ENCODE measurements around the gene CBX8.

Gene CBX8

DNA sequence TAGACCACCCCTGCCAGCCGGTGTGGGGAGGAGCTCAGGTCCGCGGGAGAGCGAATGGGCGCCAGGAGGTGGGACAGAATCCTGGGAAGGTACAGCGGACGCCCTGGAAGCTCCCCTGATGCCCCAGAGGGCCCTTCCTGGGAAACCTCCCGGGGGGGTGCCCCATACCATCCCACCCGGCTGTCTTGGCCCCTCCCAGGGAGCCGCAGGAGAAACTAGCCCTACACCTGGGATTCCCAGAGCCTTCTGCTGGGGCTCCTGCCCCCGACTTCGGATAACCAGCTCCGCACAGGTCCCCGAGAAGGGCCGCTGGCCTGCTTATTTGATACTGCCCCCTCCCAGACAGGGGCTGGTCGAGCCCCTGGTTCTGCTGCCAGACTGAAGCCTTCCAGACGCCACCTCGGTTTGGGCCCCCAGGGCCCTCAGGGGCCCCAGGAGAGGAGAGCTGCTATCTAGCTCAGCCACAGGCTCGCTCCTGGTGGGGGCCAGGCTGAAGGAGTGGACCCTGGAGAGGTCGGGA, 45.3 kb upstream of the CBX8 start:
- TF ChIP-seq, protein P1, sequence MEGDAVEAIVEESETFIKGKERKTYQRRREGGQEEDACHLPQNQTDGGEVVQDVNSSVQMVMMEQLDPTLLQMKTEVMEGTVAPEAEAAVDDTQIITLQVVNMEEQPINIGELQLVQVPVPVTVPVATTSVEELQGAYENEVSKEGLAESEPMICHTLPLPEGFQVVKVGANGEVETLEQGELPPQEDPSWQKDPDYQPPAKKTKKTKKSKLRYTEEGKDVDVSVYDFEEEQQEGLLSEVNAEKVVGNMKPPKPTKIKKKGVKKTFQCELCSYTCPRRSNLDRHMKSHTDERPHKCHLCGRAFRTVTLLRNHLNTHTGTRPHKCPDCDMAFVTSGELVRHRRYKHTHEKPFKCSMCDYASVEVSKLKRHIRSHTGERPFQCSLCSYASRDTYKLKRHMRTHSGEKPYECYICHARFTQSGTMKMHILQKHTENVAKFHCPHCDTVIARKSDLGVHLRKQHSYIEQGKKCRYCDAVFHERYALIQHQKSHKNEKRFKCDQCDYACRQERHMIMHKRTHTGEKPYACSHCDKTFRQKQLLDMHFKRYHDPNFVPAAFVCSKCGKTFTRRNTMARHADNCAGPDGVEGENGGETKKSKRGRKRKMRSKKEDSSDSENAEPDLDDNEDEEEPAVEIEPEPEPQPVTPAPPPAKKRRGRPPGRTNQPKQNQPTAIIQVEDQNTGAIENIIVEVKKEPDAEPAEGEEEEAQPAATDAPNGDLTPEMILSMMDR (IDR thresholded peaks at IDR 0.05; ENCODE audit: borderline replicate concordance, insufficient read depth, low read depth, low read length) = no peak
- H3K4me3 ChIP-seq (ENCODE audit: low read depth, low read length) = no peak overlapping the region

DNA sequence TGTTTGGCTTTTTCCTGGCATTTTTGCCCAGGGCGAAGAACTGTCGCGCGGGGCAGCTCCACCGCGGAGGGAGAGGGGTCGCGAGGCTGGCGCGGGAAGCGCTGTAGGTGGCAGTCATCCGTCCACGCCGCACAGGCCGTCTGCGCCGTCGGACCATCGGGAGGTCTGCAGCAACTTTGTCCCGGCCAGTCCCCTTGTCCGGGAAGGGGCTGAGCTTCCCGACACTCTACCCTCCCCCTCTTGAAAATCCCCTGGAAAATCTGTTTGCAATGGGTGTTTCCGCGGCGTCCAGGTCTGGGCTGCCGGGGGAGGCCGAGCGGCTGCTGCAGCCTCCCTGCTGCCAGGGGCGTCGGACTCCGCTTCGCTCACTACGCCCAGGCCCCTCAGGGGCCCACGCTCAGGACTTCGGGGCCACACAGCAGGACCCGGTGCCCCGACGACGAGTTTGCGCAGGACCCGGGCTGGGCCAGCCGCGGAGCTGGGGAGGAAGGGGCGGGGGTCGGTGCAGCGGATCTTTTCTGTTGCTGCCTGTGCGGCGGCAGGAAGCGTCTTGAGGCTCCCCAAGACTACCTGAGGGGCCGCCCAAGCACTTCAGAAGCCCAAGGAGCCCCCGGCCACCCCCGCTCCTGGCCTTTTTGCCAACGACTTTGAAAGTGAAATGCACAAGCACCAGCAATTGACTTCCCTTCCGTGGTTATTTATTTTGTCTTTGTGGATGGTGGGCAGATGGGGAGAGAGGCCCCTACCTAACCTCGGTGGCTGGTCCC, 44.7 kb upstream of the CBX8 start:
- TF ChIP-seq, protein P1 (IDR thresholded peaks at IDR 0.05; ENCODE audit: borderline replicate concordance, insufficient read depth, low read depth, low read length) = no peak
- H3K4me3 ChIP-seq (ENCODE audit: low read depth, low read length) = no peak overlapping the region

DNA sequence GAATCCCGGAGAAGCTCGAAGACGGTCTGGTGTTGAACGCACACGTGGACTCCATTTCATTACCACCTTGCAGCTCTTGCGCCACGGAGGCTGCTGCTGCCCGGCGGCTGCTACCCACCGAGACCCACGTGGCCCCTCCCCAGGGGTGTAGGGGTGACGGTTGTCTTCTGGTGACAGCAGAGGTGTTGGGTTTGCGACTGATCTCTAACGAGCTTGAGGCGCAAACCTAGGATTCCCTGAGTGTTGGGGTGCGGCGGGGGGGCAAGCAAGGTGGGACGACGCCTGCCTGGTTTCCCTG, 44.1 kb upstream of the CBX8 start:
- TF ChIP-seq, protein P1 (IDR thresholded peaks at IDR 0.05; ENCODE audit: borderline replicate concordance, insufficient read depth, low read depth, low read length) = no peak
- no peak overlapping the region for H3K4me3 ChIP-seq (ENCODE audit: low read depth, low read length)

DNA sequence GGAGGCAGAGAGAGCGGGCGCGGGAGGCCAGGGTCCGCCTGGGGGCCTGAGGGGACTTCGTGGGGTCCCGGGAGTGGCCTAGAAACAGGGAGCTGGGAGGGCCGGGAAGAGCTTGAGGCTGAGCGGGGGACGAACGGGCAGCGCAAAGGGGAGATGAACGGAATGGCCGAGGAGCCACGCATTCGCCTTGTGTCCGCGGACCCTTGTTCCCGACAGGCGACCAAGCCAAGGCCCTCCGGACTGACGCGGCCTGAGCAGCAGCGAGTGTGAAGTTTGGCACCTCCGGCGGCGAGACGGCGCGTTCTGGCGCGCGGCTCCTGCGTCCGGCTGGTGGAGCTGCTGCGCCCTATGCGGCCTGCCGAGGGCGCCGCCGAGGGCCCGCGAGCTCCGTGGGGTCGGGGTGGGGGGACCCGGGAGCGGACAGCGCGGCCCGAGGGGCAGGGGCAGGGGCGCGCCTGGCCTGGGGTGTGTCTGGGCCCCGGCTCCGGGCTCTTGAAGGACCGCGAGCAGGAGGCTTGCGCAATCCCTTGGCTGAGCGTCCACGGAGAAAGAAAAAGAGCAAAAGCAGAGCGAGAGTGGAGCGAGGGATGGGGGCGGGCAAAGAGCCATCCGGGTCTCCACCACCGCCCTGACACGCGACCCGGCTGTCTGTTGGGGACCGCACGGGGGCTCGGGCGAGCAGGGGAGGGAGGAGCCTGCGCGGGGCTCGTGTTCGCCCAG, 43.6 kb upstream of the CBX8 start:
- TF ChIP-seq, protein P1 (IDR thresholded peaks at IDR 0.05; ENCODE audit: borderline replicate concordance, insufficient read depth, low read depth, low read length) = peak; percentile 36; the same call in 1 of the 2 replicates
- no peak overlapping the region for H3K4me3 ChIP-seq (ENCODE audit: low read depth, low read length)

DNA sequence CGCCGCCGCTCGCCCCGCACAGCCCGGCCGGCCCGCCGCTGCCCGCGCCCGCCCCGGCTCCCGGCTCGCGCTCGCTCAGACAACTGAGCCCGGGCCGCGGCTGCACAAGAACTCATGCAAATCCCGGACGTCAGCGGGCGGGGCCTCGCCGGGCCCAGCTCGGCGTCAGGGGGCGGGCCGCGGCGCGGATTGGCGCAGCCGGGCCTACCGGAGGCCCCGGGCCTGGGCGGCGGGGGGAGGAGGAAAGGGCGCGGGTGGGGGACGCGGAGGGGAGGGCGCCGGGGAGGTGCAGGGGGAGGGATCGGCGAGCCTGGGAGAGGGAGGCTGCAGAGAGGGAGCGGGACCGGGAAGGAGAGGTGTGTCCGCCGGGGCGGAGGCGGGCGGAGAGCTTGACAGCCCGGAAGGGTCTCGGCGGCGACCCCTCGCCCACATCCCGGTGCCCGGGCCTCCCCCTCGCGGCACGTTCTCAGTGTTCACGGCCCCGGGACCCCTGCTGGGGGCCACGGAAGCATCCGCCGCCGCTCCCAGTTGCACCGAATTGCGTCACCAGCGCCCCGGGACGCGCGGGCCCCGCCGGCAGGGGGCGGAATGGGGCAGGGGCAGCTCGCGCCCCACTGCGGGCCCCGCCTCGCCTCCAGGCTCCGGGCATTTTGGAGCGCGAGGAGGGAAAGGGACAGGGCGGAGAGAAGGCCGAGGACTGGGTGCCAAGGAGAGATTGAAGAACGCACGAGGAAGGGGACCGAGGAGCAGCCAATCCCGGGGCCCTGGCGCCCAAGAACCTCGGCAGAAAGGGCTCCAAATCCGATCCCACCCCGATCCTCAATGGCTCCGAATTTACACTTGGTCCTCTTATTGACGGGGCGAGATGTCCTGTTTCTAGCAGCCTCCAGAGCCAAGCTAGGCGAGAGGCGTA, 42.7 kb upstream of the CBX8 start, which contains the start of gene CBX4:
Gene CBX4 (minus strand): TSS at position 85 of the 913 bp plus-strand sequence. CDS start 189 bp downstream, outside the sequence.
- TF ChIP-seq, protein P1 (IDR thresholded peaks at IDR 0.05; ENCODE audit: borderline replicate concordance, insufficient read depth, low read depth, low read length) = peak; percentile 82
- H3K4me3 ChIP-seq (ENCODE audit: low read depth, low read length) = peak within 1 kb of the TSS; percentile 71

DNA sequence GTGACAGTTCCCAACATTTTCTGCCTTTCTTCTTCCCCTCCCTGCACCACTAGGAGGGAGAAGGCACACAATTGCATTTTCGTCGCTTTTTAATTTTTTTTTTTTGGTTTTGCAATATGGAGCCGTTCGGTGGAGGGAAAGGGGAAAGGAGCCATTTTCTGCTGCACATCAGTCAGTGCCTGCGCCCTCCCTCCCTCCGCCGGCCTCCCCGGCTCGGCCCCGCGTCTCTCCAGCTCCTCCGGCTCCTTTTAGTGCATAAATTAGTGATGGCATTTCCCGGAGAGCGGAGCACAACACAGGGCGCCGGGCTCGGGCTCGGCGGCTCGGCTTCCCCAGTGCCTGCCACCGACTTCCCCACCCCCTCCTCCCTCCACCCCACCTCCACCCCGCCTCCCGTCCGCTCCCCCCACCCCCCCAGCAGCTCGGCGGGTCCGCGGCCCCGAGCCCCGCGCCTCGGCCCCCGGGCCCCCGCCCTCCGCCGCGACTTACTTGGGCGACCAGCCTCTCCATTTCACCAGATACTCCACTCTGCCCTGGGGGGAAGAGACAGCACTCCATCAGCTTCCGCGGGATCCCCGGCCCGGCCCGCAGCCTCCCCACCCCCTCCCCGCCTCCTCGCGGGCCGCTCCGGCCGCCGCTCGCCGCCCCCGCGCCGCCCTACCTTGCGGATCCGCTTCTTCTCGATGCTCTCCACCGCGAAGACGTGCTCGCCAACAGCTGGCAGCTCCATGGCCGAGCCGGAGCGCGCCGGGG, 41.8 kb upstream of the CBX8 start:
- TF ChIP-seq, protein P1 (IDR thresholded peaks at IDR 0.05; ENCODE audit: borderline replicate concordance, insufficient read depth, low read depth, low read length) = no peak

More for the DNA sequence above, 41.8 kb upstream of the CBX8 start:
- H3K4me3 ChIP-seq (ENCODE audit: low read depth, low read length) = peak overlapping the region; percentile 65
